ENCODE results near the gene CAMK1.
"Not testable (repeated sequence)": the region's sequence is repeated elsewhere in the genome, so short reads cannot be mapped to it uniquely, and the experiment has no call there.

CAMK1 gene

DNA sequence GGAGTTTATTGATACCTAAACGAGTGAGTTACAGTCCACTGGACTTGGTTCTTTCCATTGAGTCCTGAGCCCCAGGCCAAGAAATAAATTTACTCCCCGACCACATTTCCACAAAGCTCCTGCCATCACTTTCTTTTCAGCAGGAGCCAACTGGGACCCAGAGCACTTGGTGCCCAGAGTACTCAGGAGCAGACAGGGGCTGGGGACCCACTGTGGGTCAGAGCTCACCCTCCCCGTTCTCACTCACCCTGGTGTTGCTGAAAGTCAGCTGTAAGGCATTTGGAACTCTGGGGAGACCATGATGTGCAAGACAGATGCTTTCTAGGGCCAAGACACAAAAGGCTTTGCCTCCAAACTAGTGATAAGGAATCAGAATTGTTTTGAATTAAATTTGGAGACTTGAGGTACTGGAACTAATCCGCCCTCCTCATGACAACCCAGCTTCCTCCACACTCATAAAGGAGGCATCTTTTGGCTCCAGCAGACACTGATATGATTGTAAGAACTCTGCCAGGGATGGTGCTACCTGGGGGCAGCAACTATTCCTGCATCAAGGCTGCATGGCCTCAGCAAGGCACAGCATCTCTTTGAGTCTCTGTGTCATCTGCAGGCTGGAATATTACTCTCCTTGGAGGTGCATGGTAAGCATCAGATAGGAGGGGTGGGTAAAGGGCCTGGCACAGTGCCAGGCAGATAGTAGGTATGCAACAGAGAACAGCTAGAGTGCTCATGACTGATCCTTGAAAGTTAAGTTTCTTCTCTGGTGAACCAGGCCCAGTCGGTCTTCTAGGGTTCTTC, 7.3 kb upstream of the CAMK1 start:
- DNase-seq (ENCODE audit: low read depth): no peak

DNA sequence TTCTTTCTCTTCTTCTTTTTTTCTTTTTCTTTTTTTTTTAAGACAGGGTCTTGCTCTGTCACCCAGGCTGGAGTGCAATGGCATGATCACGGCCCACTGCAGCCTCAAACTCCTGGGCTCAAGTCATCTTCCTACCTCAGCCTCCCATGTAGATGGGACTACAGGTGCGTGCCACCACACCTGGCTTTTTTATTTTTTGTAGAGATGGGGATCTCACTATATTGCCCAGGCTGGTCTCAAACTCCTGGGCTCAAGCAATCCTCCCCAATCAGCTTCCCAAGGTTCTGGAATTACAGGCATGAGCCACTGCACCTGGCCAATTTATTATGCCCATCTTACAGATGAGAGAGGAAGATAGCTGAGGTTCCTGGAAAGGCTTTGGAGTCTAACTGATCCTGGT, 1.3 kb upstream of the CAMK1 start:
- not testable (repeated sequence) for DNase-seq (ENCODE audit: low read depth)

DNA sequence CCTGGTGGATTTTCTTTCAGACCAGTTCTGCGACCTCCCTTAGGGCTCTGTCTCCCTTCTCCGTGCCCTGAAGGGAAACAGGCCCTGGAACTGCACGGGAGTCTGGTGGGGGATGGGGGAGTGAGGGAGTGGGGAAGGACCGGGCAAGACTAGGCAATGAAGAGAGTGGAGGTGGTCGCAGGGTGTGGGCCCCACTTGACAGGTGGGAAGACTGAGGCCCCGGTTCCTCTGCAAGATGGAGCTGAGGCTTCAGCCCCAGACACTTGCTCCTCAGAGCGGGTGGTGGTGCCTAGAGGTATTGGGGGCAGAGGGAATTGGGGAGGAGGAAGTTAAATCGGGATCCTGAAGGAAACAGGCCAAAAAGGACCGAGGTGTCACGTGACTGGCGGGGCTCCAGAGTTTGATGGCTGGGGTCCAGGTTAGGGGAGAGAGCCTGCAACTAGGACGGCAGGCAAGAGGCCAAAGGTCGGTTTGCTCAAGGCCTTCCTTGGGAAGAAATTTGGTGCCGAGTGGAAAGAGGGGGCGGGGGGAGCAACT, 597 bp upstream of the CAMK1 start:
- DNase-seq (ENCODE audit: low read depth): no peak

DNA sequence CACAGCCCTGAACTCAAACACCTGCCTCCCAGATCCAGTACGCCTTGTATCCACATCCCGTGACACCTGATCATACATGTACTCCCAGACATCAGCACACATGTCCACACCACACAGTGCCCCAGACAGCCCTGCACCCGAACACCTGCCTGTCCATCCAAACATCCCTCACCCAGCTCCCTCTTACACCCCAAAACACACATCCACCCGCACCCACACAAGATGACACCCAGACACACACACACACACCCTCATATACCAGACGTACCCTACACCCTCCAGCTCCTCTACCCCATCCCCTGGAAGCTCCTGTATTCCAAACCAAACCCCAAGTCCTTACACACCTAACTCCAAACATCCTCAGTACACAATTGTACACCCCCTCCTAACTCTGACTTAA, 735 bp downstream of the CAMK1 start:
- no peak for DNase-seq (ENCODE audit: low read depth)

DNA sequence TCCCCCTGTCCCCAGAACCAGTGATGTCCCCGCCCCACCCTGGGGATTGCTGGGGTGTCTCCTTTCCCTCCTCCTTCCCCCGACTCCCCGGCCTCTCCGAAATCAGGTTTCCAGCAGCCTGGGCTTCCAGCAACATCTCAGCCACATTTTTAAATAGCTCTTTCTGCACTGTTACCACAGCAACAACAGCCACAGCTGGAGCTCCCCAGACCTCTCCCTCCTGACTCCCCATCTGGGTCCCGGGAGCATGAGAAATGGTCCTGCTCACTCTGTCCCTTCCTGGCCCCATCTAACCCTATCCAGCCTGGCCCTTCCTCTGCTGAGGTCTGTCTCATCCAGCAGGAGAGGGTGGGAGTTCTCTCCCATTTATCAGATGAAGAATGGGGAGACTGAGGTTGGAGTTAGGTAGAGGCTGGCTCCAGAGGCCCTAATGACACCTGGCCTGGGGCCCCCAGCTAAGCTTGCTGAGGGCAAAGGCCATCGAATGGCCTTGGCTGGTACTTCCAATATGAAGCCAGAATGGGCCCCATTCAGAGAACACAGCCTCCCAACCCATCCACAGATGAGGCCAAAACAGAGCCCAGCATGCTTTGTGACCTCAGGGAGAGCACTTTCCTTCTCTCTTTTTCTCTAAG, 1.5 kb downstream of the CAMK1 start:
- no peak for DNase-seq (ENCODE audit: low read depth)

DNA sequence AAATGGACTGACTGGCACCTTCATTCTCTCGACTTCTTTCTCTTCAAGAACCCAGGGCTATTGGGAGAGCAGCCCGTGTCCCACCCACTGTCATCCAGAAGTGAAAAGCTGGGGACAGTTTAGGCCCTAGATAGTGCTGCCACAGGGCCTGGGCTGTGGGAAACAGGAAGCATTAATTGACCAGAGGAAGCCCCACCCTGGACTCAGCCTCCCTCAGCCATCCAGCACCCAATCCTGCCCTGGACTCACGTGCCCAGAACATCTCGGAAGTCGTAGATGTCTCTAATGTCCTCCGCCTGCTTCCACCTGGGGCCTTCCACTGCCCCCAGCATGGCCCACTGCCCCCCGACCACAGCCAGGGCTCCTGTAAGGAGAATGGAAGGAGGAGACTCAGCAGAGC, 2.3 kb downstream of the CAMK1 start:
- no peak for DNase-seq (ENCODE audit: low read depth)

DNA sequence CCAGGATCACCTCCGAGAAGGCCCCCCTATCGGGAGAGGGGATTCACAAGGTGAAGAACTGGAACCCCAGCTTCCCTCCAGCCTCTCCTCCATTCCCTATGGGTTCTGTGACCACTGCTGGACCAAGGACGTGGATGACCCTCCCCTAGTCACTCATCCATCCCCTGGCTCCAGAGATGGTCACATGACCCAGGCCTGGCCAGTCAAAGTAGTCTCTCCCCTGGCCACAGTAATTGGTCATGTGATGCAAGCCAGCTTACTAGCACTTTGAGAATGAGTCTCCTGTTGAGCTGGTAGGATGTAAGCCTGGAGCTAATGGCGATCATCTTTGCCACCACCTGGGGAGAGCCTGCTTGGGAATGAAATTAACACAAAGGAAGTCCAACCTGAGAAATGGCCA, 3.9 kb downstream of the CAMK1 start:
- no peak for DNase-seq (ENCODE audit: low read depth)

DNA sequence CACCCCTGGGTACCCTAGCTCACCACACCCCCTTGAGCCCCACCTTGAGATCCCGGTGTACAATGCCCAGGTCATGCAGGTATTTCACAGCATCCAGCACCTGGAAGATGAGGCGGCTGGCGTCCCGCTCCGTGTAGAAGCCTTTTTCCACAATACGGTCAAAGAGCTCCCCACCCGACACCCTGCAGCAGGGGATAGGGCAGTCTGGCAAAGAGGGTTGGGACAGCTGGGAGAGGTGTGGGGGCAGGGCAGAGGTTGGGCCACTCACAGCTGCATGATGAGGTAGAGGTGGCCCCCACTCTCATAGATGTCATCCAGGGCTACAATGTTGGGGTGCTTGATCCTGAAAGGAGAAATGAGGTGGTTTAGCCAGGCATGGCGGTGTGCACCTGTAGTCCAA, 6.9 kb downstream of the CAMK1 start:
- no peak for DNase-seq (ENCODE audit: low read depth)

DNA sequence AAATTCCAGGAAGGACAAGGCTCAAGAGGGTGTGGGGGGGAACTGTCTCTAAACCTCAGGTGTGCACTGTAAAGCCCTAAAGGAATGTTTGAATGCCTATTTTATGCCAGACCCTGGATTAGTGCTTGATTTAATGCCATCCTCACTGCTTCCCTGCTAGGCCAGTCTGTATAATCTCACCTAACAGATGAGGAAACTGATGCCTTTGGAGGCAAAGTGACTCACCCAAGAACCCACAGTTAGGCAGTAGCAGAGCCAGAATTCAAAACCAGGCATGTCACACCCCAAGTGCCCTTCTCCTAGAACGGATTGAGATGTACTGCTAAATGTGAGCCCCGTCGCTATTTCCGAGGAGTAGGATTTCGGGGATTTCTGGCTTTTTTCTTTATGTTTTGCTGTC, 7.8 kb downstream of the CAMK1 start:
- DNase-seq (ENCODE audit: low read depth): no peak

DNA sequence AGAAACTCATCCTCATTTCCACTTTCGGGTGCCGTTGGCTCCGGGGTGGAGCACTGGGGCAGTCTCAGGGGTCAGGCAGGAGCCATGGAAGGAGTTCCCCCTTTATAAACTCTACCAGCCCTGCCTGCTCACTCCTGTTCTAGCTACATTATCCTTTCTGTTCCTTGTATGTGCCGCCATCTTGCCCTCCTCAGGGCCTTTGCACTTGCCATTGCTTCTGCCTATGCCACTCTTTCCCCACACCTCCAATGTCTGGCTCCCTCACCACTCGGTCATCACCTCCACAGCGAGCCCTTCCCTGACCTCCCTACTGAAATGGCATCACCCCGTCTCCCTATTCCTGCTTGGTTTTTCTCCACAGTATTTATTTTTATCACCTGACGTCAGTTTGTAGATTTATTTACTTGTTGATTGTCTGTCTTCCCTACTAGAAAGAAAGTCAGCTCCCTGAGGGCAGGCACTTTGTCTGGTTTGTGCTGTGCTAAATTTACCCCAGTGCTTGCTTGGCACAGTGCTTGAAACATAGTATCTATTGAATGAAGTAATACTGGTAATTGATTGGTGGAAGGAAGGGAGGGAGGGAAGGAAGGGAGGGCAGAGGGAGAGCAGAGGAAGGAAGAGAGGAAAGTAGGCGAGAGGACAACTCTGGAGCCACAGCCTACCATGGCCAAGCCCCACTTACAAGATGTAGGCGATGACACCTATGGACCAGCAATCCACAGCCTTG, 8.8 kb downstream of the CAMK1 start:
- no peak for DNase-seq (ENCODE audit: low read depth)

DNA sequence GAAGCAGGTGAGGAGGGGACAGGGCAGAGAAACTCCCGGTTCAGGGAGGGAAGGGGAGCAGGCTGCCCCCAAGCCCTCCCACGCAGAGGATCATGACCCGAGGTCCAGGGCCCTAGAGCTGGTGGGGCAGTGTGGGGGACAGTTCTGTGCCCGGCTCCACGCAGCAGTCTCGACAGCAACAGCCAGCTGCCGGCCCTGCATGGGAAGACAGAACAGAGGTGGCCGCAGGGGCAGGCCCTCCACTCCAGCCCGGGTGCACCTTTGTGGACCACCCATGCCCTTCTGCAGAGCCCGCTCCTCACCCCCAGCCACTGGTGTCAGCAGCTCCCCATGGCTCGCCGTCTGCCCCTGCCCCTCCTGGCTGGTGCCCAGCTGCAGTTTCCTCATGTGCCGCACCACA, 12.3 kb downstream of the CAMK1 start:
- DNase-seq (ENCODE audit: low read depth): no peak

DNA sequence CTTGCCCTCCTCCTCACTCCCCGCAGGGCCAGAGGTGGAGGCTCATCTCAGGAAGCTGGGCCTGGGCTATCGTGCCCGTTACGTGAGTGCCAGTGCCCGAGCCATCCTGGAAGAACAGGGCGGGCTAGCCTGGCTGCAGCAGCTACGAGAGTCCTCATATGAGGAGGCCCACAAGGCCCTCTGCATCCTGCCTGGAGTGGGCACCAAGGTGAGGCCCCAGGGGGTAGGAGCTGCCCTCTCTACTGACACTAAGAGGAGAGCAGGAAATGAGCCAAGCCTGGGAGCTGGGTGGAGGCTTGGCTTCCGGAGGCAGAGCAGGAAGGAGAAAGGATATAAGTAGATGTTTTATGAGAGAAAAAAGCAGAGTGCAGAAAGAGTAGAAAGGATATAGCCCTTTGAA, 15.1 kb downstream of the CAMK1 start:
- DNase-seq (ENCODE audit: low read depth): no peak

DNA sequence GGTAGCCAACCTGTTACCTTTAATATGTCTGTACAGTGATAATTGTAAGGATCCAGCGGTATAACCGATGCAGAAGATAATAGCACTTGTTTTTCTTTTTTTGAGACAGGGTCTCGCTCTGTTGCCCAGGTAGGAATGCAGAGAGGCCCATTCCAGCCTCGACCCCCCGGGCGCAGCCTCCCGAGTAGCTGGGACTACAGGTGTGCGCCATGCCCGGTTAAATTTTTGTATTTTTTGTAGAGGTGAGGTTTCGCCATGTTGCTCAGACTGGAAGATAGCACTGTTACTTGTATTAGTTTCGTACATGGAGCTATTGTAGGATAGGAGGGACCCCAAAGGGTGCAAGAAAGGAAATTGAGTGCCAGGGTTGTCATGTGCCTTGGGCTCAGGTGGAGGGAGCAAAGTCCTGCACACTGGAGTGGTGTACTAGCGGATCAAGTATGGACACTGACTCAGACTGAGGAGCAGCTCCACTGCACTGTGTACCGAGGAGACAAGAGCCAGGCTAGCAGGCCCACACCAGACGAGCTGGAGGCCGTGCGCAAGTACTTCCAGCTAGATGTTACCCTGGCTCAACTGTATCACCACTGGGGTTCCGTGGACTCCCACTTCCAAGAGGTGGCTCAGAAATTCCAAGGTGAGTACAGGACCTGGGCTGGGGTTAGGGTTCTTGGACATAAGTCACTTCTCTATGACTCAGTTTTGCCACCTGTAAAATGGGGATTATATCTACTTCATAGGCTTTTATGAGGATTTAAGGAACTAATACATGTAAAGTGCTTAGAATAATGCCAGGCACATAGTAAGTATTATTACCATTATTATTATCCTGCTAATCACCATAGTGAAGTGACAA, 19.0 kb downstream of the CAMK1 start:
- no peak for DNase-seq (ENCODE audit: low read depth)

DNA sequence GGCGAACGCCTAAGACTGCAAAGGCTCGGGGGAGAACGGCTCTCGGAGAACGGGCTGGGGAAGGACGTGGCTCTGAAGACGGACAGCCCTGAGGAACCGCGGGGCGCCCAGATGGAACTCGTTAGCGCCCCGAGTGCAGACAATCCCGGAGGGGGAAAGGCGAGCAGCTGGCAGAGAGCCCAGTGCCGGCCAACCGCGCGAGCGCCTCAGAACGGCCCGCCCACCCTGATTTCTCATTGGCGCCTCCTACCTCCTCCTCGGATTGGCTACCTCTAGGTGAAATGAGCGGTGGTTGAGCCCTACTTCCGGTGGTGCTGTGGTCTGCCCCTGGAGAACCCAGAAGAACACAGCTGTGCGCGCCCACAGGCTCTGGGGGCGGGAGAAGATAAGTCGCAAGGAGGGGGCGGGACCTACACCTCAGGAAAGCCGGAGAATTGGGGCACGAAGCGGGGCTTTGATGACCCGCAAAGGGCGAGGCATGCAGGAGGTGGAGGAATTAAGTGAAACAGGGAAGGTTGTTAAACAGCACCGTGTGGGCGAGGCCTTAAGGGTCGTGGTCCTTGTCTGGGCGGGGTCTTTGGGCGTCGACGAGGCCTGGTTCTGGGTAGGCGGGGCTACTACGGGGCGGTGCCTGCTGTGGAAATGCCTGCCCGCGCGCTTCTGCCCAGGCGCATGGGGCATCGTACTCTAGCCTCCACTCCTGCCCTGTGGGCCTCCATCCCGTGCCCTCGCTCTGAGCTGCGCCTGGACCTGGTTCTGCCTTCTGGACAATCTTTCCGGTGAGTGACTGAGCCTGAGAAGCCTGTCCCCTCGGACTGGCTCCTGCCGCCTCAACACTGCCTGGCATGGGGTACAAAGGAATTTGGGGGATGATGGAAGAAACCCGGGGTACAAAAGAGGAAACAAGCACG, 19.8 kb downstream of the CAMK1 start, which contains the start of gene OGG1:
Gene OGG1, plus strand, starts transcription at position 308 of the 911 bp plus-strand sequence. Its CDS starts 335 bp downstream, at position 643.
- DNase-seq (ENCODE audit: low read depth): peak; percentile 96

DNA sequence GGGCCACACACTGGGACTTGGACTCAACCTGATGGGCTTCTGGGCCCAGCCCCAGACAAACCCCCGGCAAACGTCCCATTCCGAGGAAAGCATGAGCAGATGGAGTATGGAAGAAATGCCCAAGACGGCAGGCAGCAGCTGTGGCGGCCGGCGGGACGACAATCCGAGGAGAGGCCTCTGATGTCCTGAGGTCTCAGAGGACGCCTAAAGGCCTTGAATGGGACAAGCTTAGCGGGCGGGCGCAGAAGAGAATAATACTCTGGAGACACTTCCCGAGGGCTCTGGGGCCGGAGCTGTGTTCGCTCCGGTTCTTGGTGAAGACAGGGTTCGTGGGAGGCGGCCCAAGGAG, 20.5 kb downstream of the CAMK1 start:
- no peak for DNase-seq (ENCODE audit: low read depth)

DNA sequence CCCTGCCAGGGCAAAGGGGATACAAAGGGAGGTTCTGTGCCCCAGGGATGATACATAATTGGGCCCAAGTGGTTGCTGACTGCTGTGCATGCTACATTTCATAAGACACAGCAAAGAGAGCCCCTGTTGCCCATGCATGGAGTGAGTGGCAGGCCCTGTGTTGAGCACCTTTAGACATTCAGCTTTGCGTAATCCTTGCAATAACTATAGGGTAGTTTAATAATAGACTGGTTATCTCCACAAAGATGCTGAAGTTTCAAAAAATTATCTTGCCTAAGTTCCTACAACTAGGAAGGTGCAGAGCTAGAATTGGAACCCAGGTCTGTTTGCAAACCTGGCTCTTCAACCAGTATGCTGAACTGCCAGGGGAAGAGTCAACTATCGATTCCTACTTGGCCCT, 21.7 kb downstream of the CAMK1 start:
- DNase-seq (ENCODE audit: low read depth): no peak

DNA sequence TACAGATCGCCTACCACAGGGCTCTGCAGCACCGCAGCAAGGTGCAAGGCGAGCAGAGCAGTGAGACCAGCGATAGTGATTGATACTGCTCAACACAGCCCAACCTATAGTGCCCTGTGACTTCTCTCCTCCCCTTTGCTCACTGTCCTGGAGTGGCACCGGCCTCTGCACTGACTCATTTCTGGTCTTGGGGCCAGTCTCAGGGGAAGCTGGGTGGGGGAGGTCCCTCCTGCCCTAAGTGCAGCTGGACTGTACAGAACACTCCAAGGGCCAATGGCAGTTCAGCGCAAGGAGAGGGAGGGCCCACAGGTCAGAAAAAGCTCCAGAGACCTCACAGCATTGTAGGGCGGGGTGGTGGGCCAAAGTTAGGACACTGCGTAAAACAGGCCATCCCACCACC, 22.5 kb downstream of the CAMK1 start:
- DNase-seq (ENCODE audit: low read depth): no peak

DNA sequence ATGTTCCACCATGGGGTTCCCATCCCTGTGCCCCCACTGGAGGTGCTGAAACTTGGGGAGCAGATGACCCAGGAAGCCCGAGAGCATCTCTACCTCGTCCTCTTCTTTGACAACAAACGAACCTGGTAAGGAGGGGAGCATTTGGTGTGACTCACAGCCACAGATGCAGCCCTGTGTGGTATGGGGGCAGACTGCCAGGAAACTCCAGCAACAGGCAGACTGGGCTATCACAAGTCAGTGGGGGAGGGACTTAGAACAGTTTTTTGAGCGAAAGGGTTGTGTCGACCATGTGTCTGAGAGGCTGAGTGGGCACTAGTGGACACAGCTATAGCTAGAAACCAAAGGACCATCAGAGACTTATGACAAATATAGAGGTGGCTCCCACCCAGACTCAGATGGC, 23.4 kb downstream of the CAMK1 start:
- no peak for DNase-seq (ENCODE audit: low read depth)

DNA sequence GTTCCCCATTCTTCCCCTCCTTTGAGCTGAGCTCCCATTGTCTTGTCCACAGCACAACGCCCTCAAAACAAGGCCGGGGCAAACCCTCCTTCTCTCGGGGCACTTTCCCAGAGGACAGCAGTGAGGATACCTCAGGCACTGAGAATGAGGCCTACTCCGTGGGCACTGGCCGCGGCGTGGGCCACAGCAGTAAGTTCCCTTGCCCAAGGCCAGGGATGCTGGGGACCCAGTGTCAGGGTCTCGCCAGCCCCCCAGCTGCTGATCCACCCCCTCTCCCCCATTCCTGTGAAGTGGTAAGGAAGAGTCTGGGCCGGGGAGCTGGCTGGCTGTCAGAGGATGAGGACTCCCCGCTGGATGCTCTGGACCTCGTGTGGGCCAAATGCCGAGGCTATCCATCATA, 24.2 kb downstream of the CAMK1 start:
- no peak for DNase-seq (ENCODE audit: low read depth)

DNA sequence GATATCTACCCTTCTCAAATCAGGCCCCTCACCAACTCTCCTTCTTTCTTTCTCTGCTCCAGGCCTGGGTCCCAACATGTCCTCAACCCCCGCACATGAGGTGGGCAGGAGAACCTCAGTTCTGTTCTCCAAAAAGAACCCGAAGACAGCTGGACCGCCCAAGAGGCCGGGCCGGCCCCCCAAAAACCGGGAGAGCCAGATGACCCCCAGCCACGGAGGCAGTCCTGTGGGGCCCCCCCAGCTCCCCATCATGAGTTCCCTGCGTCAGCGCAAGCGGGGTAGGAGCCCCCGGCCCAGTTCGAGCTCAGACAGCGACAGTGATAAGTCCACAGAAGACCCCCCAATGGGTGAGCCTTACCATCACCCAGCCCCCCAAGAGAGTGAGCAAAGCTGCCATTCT, 25.6 kb downstream of the CAMK1 start:
- DNase-seq (ENCODE audit: low read depth): no peak

DNA sequence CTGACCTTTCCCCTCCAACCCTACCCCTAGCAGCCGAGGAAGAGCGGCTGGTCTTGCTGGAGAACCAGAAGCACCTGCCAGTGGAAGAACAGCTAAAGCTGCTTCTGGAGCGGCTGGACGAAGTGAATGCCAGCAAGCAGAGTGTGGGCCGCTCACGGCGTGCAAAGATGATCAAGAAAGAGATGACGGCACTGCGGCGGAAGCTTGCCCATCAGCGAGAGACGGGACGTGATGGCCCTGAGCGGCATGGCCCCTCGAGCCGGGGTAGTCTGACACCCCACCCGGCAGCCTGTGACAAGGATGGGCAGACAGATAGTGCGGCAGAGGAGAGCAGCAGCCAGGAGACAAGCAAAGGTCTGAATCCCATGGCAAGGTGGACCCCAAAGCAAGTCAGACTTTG, 26.2 kb downstream of the CAMK1 start:
- no peak for DNase-seq (ENCODE audit: low read depth)
